Heart left ventricle (tissue), 13 donors: ENCODE results near the gene RIIAD1.

Experiments
- POLR2A ChIP-seq, 2 donors: fragments of 450-650 bp; IDR thresholded peaks; one replicate each; pipeline ENCODE4 v1.6.1; 2017; ENCODE audit warnings: antibody characterized with exemption in 2 of 2, mild to moderate bottlenecking in 2 of 2, moderate library complexity in 2 of 2
- TF ChIP-seq, protein P1 (sequence below), 12 donors: fragments of 200-600 bp; sonication (generic) in 4 of 12; IDR thresholded peaks; one replicate each; pipeline versions ENCODE4 v1.5.0 to v1.8.0; 2018 to 2022; ENCODE audit warnings: antibody characterized with exemption in 12 of 12, mild to moderate bottlenecking in 5 of 12
- donor health status: ischemic (EF 13 %, LVEDD 7.1; RV severe dilation, severe dysfunction).
- donor health status: DM: no; HTN: yes; CAD: no.
- donor health status: DM: no; HTN: no; CAD: no.
- donor health status: ischemic (EF 25% LVEDD 6.9; RV normal size, moderate dysfunction).
- donor health status: ischemic (EF 25% LVEDD 5.7; RV mildly dilated, moderate dysfunction).
- donor health status: ischemic (EF 35%, LVEDD 5.7; RV mildly dilated, moderate dysfunction).
- donor health status: nonischemic (EF 11% LVEDD 7.7; RV severe dilation, severe dysfunction).
- donor health status: DM: yes; HTN: yes; CAD: no.
- donor health status: PGD.
- donor health status: ischemic (EF 29% LVEDD 5.4; RV normal size, mild dysfunction).
- donor health status: nonischemic (EF 23%, LVEDD 6.1; RV moderate dilation, normal function).

- TF ChIP-seq, protein P1, sequence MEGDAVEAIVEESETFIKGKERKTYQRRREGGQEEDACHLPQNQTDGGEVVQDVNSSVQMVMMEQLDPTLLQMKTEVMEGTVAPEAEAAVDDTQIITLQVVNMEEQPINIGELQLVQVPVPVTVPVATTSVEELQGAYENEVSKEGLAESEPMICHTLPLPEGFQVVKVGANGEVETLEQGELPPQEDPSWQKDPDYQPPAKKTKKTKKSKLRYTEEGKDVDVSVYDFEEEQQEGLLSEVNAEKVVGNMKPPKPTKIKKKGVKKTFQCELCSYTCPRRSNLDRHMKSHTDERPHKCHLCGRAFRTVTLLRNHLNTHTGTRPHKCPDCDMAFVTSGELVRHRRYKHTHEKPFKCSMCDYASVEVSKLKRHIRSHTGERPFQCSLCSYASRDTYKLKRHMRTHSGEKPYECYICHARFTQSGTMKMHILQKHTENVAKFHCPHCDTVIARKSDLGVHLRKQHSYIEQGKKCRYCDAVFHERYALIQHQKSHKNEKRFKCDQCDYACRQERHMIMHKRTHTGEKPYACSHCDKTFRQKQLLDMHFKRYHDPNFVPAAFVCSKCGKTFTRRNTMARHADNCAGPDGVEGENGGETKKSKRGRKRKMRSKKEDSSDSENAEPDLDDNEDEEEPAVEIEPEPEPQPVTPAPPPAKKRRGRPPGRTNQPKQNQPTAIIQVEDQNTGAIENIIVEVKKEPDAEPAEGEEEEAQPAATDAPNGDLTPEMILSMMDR (IDR thresholded peaks at IDR 0.05): no peak
- TF ChIP-seq POLR2A (IDR thresholded peaks at IDR 0.05): no peak
These were observed 19.8 kb upstream of the RIIAD1 start for GRCh38 chr1:151701515-151701914.
